ENCODE data around the gene SETDB2.

Gene SETDB2

DNA sequence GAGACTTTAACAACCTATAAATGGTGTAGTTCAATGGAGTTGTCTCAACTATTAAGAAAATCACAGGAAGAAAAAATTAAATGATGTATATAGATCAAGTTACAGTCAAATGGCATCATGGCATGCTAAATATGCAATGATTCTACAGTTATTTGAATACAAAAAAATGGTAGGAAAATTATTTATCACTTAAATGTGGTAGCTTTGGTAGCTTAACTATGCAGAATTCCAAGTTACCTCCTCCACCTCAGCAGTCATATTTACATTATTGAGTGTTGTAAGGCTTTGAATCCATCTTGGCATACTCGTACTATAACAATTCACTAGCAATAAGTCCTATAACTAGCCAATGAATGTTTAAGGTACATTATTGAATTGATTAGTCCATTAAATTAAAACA, 37.0 kb upstream of the SETDB2 start:
- TF ChIP-seq EP300 (IDR thresholded peaks at IDR 0.05; ENCODE audit: borderline replicate concordance) (no peak), YY1 (IDR thresholded peaks at IDR 0.05; ENCODE audit: low read depth) (no peak), CEBPB (IDR thresholded peaks at IDR 0.05) (no peak), TAF1 (IDR thresholded peaks at IDR 0.05; ENCODE audit: low read depth) (no peak), EGR1 (IDR thresholded peaks at IDR 0.05) (no peak), TCF12 (IDR thresholded peaks at IDR 0.05; ENCODE audit: low read depth) (no peak), RAD21 (IDR thresholded peaks at IDR 0.05; ENCODE audit: low read depth) (no peak)
- TF ChIP-seq, protein P1, sequence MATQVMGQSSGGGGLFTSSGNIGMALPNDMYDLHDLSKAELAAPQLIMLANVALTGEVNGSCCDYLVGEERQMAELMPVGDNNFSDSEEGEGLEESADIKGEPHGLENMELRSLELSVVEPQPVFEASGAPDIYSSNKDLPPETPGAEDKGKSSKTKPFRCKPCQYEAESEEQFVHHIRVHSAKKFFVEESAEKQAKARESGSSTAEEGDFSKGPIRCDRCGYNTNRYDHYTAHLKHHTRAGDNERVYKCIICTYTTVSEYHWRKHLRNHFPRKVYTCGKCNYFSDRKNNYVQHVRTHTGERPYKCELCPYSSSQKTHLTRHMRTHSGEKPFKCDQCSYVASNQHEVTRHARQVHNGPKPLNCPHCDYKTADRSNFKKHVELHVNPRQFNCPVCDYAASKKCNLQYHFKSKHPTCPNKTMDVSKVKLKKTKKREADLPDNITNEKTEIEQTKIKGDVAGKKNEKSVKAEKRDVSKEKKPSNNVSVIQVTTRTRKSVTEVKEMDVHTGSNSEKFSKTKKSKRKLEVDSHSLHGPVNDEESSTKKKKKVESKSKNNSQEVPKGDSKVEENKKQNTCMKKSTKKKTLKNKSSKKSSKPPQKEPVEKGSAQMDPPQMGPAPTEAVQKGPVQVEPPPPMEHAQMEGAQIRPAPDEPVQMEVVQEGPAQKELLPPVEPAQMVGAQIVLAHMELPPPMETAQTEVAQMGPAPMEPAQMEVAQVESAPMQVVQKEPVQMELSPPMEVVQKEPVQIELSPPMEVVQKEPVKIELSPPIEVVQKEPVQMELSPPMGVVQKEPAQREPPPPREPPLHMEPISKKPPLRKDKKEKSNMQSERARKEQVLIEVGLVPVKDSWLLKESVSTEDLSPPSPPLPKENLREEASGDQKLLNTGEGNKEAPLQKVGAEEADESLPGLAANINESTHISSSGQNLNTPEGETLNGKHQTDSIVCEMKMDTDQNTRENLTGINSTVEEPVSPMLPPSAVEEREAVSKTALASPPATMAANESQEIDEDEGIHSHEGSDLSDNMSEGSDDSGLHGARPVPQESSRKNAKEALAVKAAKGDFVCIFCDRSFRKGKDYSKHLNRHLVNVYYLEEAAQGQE (IDR thresholded peaks at IDR 0.05; ENCODE audit: low read depth) = no peak

DNA sequence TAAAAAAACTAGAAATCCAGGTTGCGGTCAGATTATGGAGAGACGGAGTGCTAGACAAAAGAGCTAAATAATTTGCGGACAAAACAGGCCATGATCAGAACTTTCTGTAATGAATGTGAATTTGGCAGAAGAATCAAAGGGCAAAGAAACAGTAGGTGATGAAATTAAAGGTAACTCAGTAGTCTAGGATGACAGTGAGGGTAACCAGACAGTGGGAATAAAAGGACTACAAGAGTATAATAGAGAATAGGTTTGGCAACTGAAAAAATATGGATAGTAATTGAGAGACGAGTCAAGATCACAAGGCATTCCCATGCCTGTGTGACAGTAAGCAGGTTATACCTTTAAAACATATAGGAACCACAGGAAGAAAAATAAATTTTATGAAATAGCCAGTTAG, 36.1 kb upstream of the SETDB2 start:
- TF ChIP-seq FOXM1 (IDR thresholded peaks at IDR 0.05; ENCODE audit: borderline replicate concordance, low read depth) (no peak), TEAD4 (IDR thresholded peaks at IDR 0.05) (no peak), TAF1 (IDR thresholded peaks at IDR 0.05; ENCODE audit: low read depth) (no peak), YY1 (IDR thresholded peaks at IDR 0.05; ENCODE audit: low read depth) (no peak), TCF12 (IDR thresholded peaks at IDR 0.05; ENCODE audit: low read depth) (no peak), ZBTB7A (IDR thresholded peaks at IDR 0.05; ENCODE audit: low read depth) (no peak), RAD21 (IDR thresholded peaks at IDR 0.05; ENCODE audit: low read depth) (no peak), CEBPB (IDR thresholded peaks at IDR 0.05) (no peak), CREB1 (IDR thresholded peaks at IDR 0.05; ENCODE audit: low read depth) (no peak), EGR1 (IDR thresholded peaks at IDR 0.05) (no peak), EP300 (IDR thresholded peaks at IDR 0.05; ENCODE audit: borderline replicate concordance) (no peak), NFIC (IDR thresholded peaks at IDR 0.05) (no peak)
- TF ChIP-seq, protein P2, sequence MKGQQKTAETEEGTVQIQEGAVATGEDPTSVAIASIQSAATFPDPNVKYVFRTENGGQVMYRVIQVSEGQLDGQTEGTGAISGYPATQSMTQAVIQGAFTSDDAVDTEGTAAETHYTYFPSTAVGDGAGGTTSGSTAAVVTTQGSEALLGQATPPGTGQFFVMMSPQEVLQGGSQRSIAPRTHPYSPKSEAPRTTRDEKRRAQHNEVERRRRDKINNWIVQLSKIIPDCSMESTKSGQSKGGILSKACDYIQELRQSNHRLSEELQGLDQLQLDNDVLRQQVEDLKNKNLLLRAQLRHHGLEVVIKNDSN (IDR thresholded peaks at IDR 0.05) = no peak
- TF ChIP-seq, protein P3, sequence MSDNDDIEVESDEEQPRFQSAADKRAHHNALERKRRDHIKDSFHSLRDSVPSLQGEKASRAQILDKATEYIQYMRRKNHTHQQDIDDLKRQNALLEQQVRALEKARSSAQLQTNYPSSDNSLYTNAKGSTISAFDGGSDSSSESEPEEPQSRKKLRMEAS (IDR thresholded peaks at IDR 0.05) = no peak
- TF ChIP-seq, protein P1 (IDR thresholded peaks at IDR 0.05; ENCODE audit: low read depth) = no peak

DNA sequence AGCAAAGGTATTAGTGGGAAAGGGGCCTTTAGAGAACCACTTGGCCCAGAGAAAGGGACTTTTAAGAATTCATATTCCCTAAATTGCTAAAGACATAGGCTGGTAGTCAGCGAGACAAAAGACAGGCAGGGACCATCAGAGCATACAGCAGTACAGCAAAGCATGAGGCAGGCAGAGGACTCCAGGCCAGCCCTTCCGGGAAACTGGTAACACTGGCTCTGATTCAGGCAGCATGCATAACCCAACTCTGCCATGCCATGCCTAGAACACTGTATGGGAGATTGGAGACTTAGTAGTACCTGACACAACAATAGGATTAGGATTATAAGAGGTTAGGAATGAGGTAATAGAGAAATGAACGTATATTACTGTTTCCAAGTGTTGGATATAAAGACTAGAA, 35.1 kb upstream of the SETDB2 start:
- TF ChIP-seq TAF1 (IDR thresholded peaks at IDR 0.05; ENCODE audit: low read depth) = no peak
- TF ChIP-seq, protein P1 (IDR thresholded peaks at IDR 0.05; ENCODE audit: low read depth) = no peak
- no peak for TF ChIP-seq EGR1 (IDR thresholded peaks at IDR 0.05)
- TF ChIP-seq ZBTB7A (IDR thresholded peaks at IDR 0.05; ENCODE audit: low read depth) = no peak

DNA sequence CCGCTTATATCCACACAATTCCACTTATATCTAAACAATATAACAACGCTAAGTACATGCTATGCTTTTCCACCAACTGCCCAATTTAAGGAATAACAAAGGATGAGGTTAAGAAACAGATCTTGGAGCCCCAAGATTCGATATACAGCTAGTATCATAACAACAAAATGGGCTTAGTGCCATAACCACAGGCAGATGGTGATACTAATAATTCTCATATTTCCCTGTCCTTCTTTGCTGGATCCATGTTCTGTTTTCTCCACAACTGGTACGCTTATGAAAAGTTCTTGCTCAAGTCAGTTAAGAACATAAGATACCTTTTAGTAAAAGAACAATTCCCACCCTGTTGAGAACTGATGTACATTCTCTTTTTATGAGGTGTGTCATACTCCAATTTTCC, 34.1 kb upstream of the SETDB2 start:
- TF ChIP-seq TEAD4 (IDR thresholded peaks at IDR 0.05) (no peak), CREB1 (IDR thresholded peaks at IDR 0.05; ENCODE audit: low read depth) (no peak), EP300 (IDR thresholded peaks at IDR 0.05; ENCODE audit: borderline replicate concordance) (no peak), TAF1 (IDR thresholded peaks at IDR 0.05; ENCODE audit: low read depth) (no peak), ZBTB7A (IDR thresholded peaks at IDR 0.05; ENCODE audit: low read depth) (no peak), YY1 (IDR thresholded peaks at IDR 0.05; ENCODE audit: low read depth) (no peak), CEBPB (IDR thresholded peaks at IDR 0.05) (no peak), NFIC (IDR thresholded peaks at IDR 0.05) (no peak), FOXM1 (IDR thresholded peaks at IDR 0.05; ENCODE audit: borderline replicate concordance, low read depth) (no peak), EGR1 (IDR thresholded peaks at IDR 0.05) (no peak), TCF12 (IDR thresholded peaks at IDR 0.05; ENCODE audit: low read depth) (no peak), RAD21 (IDR thresholded peaks at IDR 0.05; ENCODE audit: low read depth) (no peak)
- TF ChIP-seq, protein P1 (IDR thresholded peaks at IDR 0.05; ENCODE audit: low read depth) = no peak
- TF ChIP-seq, protein P3 (IDR thresholded peaks at IDR 0.05) = no peak
- TF ChIP-seq, protein P2 (IDR thresholded peaks at IDR 0.05) = no peak

Data from Ishikawa (cell line).